HG02840 (cell line): ENCODE data around the gene CYB561.
"Not testable (repeated sequence)": the region's sequence is repeated elsewhere in the genome, so short reads cannot be mapped to it uniquely, and the experiment has no call there.

ENCODE experiments used
- ATAC-seq: cut with Tn5 transposase; IDR thresholded peaks from one replicate; pipeline ENCODE4 v1.9.1; 2021; ENCODE audit warnings: mild to moderate bottlenecking, moderate library complexity, moderate number of reproducible peaks; ENCODE audit not compliant: unreplicated experiment, low FRiP score

CYB561 gene

DNA sequence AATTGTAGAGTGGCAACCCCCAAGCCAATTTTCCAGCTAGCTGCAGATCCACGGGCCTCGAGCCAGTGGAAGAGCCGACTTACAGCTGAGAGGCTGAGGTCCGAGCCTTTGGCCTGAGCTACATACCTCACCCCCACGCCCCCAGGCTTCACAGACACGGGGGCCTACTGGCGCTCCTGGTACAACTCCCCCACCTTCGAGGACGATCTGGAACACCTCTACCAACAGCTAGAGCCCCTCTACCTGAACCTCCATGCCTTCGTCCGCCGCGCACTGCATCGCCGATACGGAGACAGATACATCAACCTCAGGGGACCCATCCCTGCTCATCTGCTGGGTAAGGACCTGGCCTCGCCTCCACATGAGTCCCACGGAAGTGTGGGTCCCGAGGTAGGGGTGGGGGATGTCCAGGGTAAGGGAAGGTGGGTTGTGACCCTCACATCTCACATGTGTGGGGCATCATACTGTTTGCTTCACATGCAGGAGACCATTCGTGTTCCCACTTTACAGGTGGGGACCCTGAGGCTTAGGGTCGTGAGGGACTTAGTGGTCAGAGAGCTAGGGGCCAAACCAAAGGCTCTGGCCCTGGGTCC, 34.2 kb upstream of the CYB561 start:
- no peak for ATAC-seq

- ATAC-seq = no peak
These were observed 33.5 kb upstream of the CYB561 start for GRCh38 chr17:63479495-63480184.

- ATAC-seq = no peak
These were observed 32.8 kb upstream of the CYB561 start for GRCh38 chr17:63478814-63479494.

DNA sequence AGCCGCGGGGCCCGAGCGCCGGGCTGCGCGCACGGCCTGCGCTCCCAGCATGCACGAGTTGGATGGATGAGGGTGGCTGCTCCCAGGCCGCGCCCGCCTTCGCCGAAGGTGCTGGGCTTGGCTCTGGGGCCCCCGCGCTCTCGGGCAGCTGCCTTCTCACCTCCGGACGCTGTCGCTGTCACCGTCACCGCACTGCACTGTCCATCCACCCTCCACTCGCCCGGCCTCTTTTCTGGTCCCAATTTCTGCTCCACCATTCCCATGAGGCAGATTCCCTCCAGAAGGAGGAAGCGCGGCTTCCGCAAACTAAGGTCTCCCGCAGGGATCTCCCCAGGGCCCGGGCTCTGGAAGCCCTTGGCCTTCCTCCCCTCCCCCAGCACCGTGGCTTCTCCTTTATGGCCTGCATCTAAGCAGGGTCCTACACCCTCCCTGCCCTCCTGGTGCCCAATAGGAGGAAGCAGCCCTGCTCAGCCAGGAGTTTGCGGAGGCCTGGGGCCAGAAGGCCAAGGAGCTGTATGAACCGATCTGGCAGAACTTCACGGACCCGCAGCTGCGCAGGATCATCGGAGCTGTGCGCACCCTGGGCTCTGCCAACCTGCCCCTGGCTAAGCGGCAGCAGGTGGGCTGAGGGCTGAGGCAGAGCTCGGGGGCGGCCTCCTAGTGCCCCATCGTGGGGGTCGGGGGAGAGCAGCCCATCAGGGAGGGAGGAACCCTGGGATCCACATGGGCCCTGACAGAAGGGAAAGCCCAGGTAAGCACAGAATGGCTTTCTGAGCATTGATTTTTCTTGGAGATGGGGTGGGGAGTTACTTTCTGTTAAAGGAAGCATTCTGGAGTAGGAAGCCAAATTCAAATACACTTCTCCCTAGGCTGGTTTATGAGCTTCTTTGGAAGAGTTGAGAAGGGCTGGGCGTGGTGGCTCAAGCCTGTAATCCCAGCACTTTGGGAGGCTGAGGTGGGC, 31.7 kb upstream of the CYB561 start:
- no peak for ATAC-seq

DNA sequence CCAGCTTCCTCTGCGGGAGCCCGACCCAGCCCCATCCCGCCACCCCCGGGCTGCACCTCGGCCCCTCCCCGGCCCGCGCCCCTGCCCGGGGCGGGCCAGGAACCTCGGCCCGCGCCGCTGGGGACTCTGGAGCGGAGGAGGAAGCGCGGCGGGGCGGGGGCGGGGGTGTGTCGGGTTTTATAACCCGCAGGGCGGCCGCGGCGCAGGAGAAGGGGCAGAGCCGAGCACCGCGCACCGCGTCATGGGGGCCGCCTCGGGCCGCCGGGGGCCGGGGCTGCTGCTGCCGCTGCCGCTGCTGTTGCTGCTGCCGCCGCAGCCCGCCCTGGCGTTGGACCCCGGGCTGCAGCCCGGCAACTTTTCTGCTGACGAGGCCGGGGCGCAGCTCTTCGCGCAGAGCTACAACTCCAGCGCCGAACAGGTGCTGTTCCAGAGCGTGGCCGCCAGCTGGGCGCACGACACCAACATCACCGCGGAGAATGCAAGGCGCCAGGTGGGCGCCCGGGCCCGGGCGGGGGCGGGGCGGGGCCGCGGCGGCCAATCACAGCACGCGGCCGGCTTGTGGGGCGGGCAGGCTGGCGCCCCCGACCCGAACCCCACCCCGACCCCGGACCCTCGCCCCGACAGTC, 30.9 kb upstream of the CYB561 start, which contains the start of gene ACE:
TSS of gene ACE (plus strand) at position 208 of the 626 bp plus-strand sequence. CDS start at position 242, 34 bp downstream.
- ATAC-seq = no peak

GRCh38 chr17:63476459-63476853, 30.4 kb upstream of the CYB561 start:
- ATAC-seq = no peak

DNA sequence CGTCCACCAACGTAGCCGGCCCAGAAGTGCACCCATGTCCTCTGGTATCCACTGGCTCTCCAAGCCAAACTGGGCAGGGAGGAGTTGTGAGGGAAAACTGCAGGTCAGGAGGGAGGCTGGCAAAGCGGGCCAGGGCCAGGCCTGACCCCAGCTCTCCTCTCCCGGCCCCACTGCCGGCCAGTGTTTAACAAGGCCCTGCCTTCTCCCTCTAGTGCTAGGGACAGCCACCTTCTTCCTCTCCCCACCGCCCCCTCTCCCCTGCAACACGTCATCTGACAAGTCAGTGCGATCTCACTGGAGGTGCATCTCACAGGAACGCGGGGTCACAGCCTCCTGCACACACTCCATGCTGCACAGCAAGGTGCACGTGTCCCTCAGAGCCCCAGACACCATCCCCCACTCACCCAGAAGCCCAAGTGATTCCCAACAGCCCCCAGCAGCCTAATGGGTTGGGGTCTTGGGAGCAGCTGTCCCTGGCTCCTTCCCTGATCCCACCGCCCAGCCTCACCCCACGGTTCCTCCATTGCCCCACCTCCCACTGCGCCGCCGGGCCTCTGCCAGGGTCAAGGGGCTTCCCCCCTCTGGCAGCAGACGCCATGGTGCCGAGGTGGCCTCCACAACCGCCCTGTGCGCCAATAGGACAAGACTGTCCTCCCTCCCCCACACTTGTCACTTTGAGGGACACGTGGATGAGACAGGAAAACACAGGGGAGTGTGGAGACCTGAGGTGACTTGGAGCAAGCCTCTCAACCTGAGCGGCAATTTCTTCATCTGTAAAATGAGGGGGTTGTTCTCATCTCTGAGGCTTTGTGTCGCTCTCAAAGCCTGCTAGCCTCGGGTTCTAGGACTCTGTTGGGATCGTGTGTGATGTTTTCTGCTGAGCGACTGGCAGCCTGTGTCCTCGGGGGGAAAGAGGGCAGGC, 29.6 kb upstream of the CYB561 start:
- ATAC-seq = no peak

DNA sequence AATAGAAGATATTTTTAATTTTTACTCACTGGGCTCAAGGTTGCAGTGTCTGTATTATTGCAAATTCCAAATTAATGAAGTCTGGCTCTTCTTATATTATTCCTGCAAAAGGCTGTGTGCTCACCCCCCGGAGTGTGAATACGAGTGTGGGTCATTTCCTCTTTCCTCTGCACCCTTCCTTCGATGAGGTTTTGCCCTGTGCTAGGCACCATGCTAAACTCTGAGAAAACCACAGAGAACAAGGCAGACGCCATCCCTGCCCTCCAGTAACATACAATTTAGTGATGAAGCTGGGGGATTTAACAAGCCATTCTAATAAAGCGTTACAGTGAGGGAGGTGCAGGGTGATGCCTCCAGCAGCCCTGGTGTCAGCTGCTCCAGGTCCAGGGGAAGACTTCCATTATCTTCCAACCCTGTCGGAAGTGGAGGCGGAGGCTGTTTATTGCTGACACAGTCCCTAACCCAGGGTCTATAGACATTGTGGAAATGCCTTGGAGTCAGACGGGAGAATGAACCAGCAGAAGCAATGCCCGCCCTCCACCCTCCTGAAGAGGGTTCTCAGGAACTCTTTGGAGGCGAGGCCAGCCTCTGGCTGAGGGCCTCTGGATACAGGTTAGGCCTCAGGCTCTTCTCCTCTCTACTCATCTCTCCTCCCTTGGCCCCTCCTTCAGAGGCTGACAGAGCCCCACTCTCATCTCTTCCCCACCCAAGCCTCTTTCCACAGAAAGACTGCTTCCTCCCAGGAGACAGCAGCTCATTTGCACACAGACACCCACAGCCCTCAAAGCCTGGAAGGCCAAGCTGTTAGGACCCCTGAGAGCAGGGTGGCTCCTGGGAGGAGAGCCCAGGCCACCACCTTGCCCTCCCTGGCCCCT, 28.7 kb upstream of the CYB561 start:
- no peak for ATAC-seq

DNA sequence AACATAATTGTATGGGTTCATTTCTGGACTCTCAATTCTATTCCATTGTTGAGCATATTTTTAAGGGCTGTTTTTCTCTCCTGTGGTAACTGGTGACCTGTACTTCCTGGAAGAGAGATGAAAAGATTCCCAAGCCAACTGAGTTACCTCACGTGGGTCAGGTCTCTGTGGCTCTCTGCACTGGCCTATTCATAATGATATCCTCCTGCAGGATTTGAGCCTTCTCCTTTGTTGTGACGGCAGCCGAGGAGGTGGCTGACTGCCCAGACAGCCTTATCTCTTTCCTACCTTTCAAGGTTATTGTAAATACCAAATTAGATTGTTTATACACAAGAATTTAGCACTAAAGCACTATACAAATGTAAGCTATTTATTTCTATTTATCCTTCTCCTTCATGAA, 28.1 kb upstream of the CYB561 start:
- ATAC-seq = no peak

DNA sequence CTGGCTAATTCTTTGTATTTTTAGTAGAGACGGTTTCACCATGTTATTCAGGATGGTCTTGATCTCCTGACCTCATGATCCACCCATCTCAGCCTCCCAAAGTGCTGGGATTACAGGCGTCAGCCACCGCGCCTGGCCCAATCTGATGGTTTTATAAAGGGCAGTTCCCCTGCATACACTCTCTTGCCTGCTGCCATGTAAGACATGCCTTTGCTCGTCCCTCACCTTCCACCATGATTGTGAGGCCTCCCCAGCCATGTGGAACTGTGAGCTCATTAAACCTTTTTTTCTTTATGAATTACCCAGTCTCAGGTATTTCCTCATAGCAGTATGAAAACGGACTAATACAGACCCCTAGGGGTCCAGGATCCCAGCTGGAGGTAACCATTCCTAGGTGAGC, 22.0 kb upstream of the CYB561 start:
- ATAC-seq = not testable (repeated sequence)

GRCh38 chr17:63464691-63465236, 18.7 kb upstream of the CYB561 start:
- ATAC-seq = no peak

- no peak for ATAC-seq
These were observed 17.7 kb upstream of the CYB561 start for GRCh38 chr17:63463771-63464170.

- ATAC-seq = no peak
These were observed 13.9 kb upstream of the CYB561 start for GRCh38 chr17:63460018-63460417.

GRCh38 chr17:63458478-63458877, 12.4 kb upstream of the CYB561 start:
- no peak for ATAC-seq

DNA sequence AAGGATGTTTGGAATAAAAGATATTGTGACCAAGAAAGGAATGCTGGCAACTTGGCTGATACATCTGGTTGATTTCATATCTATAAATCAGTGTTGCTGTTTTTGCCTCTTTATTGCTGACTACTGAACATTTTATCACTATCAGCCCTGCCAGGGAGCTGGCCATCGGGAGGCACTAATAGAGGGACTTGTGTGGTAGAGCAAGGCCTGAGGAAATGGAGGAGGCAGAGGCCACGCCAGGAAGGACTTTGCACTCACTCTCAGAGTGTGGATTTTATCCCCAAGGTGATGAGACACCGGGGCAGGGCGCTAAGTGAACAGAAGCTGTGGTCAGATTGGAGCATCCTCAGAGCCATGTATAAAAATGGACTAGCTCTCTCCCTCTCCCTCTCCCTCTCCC, 9.3 kb upstream of the CYB561 start:
- ATAC-seq = no peak

DNA sequence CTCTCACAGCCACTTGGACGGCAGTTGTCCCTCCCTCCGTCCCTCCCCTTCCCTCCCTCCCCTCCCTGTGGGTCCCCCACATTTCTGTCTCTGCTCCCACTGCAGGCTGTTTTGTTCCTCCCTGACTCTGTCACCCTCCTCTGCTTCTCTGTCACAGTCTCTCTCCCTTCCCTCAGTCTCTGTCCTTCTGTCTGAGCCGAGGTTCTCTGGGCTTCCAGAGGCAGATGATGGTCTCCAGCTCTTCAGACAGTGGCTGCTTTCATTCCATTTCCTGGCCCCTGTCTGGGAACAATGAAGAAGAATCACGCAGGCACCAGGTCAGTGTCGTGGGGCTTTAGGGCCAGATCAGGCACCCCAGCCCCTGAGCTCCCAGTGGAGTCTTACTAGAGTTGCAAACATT, 8.8 kb upstream of the CYB561 start:
- ATAC-seq = no peak

GRCh38 chr17:63454357-63454756, 8.3 kb upstream of the CYB561 start:
- ATAC-seq = not testable (repeated sequence)
